NCI-H1417 (cell line): ENCODE measurements around the gene AKR1C4.
"Not testable (repeated sequence)": the region's sequence is repeated elsewhere in the genome, so short reads cannot be mapped to it uniquely, and the experiment has no call there.

ENCODE experiments used
- DNase-seq, 3 experiments: peaks; one replicate each; lab custom pipeline; 2025; lab: John Stamatoyannopoulos, UW

The AKR1C4 gene

GRCh38 chr10:5206799-5207198, 10.2 kb downstream of the AKR1C4 start:
- DNase-seq, result no peak

DNA sequence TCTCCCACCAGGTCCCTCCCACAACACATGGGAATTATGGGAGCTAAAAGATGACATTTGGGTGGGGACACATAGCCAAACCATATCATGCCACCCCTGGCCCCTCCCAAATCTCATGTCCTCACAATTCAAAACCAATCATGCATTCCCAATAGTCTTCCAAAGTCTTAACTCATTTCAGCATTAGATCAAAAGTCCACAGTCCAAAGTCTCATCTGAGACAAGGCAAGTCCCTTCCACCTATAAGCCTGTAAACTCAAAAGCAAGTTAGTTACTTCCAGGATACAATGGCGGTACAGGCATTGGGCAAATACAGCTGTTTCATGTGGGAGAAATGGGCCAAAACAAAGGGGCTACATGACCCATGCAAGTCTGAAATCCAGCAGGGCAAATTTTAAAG, 13.1 kb downstream of the AKR1C4 start:
- DNase-seq, result not testable (repeated sequence)

- not testable (repeated sequence) for DNase-seq
These were observed 13.6 kb downstream of the AKR1C4 start for GRCh38 chr10:5210261-5210660.

DNA sequence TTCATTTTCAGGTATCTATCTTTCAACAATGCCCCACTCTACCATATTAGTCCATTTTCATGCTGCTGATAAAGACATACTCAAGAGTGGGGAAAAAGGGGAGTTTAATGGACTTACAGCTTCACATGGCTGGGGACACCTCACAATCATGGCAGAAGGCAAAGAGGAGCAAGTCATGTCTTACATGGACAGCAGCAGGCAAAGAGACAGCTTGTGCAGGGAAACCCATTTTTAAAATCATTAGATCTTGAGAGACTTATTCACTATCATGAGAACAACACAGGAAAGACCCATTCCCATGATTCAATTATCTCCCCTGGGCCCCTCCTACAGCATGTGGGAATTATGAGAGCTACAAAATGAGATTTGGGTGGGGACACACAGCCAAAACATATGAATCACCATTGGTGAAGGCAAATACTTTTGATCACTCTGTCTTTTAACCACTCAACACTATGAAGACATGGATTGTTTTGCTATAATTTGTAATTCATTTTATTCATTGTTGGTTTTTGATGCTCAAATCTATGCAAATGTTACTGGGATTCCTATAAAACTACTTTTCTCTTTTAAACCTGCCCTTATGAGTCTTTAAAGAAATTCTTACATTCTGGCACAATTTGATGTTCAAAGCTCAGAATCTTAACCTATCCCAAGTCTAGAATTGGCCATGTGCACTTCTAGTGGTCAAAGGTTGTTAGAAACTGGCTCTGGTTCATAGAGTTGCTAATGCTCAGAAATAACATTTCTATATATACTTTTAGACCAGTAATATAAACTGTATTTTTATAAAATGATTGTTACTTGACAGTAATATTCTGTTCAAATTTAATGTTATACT, 15.3 kb downstream of the AKR1C4 start:
- no peak for DNase-seq

DNA sequence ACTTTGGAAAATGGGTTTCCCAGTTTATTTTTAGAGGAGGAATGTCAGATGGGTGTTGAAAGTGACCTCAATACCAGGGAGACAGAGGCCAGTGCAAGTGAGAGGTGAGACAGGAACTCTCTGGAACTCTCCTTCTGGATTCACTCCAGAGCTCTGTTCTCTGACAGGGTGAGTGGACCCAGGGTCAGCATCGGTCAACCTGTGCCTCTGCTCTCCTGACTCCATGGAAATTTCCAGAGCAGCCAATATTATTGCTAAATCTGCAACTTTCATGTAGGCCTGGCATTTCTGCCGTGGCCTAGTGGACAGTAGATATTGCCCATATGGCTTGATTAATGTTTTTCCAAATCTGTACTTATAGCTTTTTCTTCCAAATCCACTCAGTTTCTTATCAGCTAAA, 20.2 kb downstream of the AKR1C4 start:
- no peak for DNase-seq

GRCh38 chr10:5219262-5219661, 22.6 kb downstream of the AKR1C4 start:
- no peak for DNase-seq

DNA sequence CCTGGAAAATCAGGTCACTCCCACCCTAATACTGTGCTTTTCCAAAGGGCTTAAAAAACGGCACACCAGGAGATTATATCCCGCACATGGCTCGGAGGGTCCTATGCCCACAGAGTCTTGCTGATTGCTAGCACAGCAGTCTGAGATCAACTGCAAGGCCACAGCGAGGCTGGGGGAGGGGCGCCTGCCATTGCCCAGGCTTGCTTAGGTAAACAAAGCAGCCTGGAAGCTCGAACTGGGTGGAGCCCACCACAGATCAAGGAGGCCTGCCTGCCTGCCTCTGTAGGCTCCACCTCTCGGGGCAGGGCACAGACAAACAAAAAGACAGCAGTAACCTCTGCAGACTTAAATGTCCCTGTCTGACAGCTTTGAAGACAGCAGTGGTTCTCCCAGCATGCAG, 26.3 kb downstream of the AKR1C4 start:
- not testable (repeated sequence) for DNase-seq

DNA sequence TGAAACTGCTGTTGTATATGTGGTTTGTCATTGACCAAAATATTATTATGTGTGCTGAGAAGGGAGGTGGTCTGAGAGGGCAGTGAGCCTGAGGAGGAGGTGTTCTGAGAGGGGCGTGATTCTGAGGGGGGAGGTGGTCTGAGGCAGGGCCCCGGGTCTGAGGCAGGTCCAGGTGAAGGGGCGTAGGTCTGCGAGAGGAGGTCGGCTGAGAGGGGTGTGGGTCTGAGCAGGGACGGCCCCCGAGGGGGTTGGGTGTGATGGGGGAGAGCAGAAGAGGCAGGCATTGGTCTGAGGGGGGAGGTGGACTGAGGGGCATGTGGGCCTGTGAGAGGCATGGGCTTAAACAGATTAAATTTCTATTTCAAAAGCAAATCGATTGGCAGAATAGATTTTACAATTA, 32.4 kb downstream of the AKR1C4 start:
- no peak for DNase-seq

DNA sequence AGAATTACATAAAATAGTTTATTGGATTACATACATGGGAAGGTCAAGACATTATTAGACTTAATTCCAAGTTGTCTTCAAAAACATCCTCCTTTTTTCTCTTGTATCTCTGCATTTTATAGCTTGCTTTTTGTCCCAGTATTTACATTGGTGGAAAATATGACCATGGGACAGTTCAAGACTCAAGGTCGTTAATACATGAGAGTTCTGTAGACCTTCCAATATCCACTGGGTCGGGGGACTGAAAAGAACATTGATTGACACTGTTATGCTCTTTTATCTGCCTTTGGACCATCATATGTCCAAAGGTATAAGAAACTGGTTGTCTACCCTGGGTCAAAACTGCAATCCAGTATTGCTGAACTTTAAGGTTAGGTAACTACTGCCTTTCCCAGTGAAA, 36.7 kb downstream of the AKR1C4 start:
- DNase-seq, result no peak

DNA sequence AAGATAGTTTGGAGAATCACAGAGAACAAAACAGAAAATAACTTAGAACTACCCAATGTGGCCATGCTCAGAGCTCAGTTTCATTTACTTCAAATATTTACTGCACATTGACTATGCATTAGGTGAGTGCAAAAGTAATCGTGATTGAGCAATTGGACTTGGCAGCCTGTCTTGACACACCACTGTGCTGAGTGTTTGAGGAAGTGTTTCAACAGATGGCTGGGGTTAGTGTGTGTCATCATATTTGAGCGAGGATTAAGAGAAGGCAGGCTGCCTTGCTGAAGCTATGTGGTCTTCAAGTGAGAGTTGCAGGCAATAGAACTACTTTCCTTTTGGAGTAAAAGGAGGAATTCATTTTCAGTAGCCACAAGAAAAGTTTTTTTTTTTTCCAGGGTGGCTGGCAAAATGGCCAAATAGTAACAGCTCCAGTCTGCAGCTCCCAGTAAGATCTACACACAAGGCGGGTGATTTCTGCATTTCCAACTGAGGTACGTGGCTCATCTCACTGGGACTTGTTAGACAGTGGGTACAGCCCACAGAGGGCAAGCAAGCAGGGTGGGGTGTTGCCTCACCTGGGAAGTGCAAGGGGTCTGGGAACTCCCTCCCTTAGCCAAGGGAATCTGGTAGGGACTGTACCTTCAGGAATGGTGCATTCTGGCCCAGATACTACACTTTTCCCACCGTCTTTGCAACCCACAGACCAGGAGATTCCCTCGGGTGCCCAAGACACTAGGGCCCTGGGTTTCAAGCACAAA, 37.6 kb downstream of the AKR1C4 start:
- DNase-seq, result no peak

DNA sequence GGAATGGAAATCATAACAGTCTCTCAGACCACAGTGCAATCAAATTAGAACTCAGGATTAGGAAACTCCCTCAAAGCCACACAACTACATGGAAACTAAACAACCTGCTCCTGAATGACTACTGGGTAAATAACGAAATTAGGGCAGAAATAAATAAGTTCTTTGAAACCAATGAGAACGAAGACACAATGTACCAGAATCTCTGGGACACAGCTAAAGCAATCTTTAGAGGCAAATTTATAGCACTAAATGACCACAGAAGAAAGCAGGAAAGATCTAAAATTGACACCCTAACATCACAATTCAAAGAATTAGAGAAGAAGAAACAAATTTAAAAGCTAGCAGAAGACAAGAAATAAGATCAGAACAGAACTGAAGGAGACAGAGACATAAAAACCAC, 40.9 kb downstream of the AKR1C4 start:
- DNase-seq, result not testable (repeated sequence)

DNA sequence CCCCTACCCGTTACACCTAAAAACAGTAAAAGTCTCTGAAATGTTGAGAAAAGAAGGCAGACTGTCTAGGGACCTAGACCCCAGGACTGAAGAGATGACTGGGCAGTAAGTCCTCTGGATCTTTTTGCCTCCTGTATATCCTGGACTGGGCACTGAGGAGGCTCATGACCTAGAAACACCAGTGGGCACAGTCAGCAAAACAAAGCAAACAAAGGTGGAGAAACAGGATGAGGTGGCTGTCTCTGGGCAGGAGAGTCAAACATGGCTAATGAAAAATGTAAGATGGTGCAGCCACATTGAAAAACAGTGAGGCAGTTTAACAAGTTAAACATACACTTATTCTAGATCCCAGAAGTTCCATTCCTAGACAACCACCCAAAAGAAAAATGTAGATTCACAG, 45.9 kb downstream of the AKR1C4 start:
- DNase-seq, result no peak

GRCh38 chr10:5243521-5243987, 46.9 kb downstream of the AKR1C4 start:
- DNase-seq, result no peak

- no peak for DNase-seq
These were observed 55.8 kb downstream of the AKR1C4 start for GRCh38 chr10:5252177-5253037.

- no peak for DNase-seq
These were observed 57.9 kb downstream of the AKR1C4 start for GRCh38 chr10:5254488-5254887.

GRCh38 chr10:5257768-5258167, 61.1 kb downstream of the AKR1C4 start:
- DNase-seq, result not testable (repeated sequence)

GRCh38 chr10:5259132-5259951, 62.7 kb downstream of the AKR1C4 start:
- DNase-seq, result no peak

- DNase-seq, result no peak
These were observed 63.4 kb downstream of the AKR1C4 start for GRCh38 chr10:5259952-5260578.

- no peak for DNase-seq
These were observed 64.2 kb downstream of the AKR1C4 start for GRCh38 chr10:5260828-5261227.

- no peak for DNase-seq
These were observed 68.5 kb downstream of the AKR1C4 start for GRCh38 chr10:5265139-5265538.

DNA sequence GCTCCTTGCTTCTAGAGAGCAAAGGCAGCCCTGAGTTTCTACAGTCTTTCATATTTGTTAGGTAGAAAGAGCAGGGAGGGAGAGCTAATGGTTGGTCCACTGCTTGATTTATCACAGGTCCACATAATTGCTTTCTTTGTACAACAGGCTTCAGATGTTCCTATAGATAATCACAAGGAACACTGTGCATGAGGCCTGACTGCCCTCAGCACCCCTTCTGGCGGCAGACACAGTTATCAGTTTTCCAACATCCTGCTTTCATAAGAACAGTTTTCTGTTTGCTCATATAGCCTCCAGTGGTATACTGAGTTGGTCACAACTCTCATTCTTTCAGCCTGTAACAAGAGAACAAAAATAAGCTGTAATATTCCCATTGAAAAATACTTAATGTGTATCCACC, 69.7 kb downstream of the AKR1C4 start:
- no peak for DNase-seq
